ENCODE measurements around the gene RGL1.
"Not testable (repeated sequence)": the region's sequence is repeated elsewhere in the genome, so short reads cannot be mapped to it uniquely, and the experiment has no call there.

RGL1 gene

DNA sequence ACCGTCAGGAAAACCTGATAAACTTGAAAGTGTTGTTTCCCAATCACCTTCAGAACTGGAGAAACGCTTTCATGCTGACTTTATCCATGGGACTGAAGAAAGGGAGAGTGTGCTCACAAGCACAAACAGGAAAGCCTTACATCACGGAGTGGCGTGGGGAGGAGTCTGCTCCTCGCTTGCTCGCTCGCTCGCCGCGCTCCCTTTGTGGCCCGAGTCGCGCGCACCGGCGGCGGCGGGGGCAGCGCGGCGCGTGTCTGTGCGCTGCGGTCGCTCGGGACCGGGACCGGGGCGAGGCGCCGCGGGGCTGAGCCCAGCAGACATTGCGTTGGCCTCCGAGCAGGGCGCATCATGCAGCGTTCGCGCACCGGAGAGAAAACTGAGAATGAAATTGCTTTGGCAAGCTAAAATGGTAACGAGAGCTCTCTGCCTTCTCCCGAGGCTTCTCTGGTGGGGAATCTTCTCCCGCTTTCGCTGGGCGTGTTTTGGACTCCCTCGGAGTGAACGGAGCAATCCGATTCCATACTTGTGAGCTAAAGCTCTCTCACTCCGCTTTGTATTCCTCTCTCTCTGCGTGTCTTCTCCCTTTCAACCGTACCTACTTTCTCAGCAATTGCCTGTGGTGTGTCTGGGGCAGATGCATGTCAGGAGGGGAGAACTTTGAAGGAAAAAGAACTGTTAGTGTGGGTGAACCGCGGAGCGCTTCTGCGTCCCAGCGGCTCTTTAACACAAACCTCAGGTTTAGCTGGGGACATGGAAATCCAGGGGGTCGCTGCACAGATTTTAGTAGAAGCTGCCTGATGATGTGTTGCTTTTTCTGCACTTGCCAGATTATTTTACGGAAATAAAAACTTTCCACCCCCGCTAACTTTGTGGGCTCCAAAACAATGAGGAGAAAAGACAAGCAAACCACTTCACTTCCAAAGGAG, at the start of gene RGL1:
Gene RGL1, plus strand, starts transcription at position 205 of the 926 bp plus-strand sequence. Its CDS starts 178 bp downstream, at position 383.
- no peak for DNase-seq

DNA sequence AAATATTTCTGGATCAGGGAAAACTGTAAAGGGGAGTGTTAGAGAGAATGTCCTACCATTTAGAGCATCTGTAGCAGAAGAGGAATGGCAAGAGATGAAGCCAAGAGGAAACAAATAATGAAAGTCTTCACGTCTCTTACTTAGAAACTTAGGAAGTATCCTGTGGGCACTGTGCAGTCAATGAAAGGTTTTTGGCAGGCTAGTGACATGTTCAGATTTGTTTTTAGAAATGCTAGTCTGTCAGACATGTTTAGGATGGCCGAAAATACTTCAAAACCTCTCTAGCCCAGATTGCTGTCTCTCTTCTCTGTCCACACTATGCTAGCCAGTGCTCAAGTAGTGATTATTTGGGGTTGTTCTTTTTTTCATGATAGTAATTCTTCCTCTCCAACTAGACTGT, 48.6 kb upstream of the RGL1 start:
- no peak for DNase-seq

DNA sequence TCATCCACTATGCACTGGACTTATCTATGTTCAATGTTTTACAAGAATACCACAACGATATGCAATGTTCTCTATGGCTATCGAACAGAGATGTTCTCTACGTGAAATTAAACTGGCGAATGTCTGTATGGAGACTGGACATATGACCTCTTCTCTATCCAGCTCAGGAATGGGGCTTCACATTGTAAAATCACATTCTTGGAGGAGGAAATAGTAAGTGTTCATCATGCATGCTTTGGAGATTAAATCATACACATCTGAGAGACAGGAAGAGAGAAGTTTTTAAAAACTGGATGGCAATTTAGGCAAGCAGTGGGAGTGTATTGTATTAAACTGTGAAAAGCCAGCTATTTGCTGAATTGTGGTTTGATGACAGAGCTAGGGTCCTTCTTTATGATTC, 47.9 kb upstream of the RGL1 start:
- no peak for DNase-seq

DNA sequence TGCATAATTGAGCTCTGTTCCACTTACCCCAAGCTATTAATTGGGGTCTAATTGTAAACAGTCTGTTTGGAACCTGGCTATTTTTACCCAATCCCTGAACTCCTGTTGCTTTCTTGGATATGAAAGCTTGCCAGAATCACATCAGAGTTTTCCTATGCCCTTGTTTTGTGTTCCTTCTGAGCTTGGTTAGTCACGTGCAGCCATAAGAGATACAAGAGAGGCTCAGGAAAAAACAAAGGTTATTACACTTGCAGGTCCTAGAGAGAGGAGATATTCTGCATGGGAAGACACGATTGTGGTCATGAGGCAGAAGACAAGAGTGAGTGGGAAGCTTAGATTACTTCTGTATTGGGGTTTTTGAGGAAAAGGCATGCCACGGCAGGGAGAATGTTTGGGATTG, 46.0 kb upstream of the RGL1 start:
- no peak for DNase-seq

DNA sequence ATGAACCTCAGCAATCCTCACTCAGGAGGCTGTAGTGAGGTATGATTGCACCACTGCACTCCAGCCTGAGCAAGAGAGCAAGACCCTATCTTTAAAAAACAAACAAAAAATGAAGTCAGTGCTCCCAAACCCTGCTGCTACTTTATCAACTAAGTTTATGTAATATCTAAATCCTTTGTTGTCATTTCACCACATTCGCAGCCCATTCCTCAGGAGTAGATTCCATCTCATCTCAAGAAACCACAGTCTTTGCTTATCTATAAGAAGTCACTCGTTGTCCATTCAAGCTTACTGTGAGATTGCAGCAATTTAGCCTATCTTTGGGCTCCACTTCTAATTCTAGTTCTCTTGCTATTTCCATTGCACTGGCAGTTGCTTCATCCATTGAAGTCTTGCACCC, 44.3 kb upstream of the RGL1 start:
- DNase-seq, result no peak

DNA sequence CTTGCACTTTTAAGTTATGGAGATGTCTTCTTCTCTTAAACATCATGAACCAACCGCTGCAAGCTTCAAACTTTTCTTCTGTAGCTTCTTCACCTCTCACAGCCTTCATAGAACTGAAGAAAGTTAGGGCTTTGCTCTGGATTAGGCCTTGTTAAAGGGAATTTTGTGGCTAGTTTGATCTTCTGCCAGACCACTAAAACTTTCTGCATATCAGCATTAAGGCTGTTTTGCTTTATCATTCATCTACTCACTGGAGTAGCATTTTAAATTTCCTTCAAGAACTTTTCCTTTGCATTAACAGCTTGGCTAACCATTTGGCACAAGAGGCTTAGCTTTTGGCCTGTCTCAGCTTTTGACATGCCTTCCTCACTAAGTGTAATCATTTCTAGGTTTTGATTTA, 43.0 kb upstream of the RGL1 start:
- DNase-seq, result no peak

DNA sequence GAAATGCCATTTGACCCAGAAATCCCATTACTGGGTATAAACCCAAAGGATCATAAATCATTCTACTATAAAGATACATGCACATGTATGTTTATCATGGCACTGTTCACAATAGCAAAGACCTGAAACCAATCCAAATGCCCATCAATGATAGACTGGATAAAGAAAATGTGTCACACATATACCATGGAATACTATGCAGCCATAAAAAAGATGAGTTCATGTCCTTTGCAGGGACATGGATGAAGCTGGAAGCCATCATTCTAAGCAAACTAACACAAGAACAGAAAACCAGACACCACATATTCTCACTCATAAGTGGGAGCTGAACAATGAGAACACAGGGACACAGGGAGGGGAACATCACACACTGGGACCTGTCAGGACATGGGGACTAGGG, 42.1 kb upstream of the RGL1 start:
- not testable (repeated sequence) for DNase-seq

DNA sequence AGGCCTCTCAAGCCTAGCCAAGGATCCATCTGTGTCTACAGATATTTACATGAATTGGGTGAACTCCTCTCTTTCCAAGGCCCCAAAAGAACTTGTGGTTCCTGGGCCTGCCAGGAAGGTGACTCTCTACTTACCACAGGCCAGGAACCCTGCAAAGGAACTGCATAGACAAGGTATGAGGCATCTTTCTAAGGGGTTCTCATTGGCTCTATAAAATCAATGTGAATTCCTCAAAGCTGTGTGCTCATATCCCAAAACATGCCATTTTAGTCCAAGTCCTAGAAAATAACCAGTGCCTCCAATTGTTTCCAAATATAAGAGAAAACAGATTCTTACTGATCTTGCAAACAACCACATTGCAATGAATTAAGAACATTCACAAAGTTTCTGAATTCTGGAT, 39.9 kb upstream of the RGL1 start:
- no peak for DNase-seq

DNA sequence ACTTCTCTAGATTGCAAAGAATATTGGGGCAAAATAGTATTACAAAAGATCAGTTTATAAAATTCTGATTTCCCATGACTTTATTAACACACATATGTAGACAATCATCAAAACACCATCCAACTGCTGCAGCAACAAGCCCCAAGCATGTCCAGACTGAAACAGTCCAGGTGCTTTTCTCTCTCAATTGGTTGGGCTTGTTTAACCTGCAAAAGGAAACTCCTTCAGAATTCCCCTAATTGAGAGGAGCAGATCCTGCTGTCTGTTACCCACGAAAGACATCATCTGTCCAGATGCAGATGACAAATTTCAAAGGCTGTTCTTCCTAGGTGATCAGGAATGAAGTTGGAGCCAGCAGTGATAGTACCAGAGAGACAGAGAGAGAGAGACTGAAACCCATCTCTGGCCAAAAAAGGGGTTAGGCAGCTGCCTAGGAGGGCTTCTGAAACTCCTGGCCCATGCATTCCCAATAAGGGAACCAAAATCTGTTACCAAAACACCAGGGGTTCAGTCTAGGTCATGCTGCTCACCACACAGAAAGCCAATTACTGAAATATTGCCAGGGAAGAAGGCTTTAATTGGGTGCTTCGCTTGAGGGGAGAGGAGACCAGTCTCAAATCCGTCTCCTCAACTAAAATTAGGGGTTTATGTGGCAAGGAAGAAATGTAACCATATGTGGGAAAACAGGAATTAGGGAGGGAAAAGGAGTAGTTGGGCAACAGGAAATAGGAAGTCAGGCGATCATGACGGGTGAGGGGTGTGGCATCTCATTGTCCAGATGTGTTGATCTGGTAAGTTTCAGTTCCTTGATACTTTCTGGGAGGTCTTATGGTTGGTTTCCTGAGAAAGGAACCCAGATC, 34.7 kb upstream of the RGL1 start:
- DNase-seq, result no peak

DNA sequence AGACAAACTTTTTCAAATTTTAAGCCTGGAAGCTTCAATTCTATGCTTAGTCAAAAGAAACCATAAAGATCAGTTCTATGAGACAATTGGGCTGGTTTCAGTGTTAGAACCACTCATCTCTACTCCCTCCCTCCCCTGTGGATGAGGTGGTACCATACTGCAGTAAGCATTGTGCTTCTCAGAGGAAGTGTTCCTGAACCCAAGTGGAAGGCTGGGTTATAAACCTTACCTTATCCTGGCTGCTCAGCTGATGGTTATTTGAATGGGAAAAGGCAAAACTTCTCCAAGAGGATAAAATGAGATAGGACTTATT, 34.1 kb upstream of the RGL1 start:
- DNase-seq, result no peak

DNA sequence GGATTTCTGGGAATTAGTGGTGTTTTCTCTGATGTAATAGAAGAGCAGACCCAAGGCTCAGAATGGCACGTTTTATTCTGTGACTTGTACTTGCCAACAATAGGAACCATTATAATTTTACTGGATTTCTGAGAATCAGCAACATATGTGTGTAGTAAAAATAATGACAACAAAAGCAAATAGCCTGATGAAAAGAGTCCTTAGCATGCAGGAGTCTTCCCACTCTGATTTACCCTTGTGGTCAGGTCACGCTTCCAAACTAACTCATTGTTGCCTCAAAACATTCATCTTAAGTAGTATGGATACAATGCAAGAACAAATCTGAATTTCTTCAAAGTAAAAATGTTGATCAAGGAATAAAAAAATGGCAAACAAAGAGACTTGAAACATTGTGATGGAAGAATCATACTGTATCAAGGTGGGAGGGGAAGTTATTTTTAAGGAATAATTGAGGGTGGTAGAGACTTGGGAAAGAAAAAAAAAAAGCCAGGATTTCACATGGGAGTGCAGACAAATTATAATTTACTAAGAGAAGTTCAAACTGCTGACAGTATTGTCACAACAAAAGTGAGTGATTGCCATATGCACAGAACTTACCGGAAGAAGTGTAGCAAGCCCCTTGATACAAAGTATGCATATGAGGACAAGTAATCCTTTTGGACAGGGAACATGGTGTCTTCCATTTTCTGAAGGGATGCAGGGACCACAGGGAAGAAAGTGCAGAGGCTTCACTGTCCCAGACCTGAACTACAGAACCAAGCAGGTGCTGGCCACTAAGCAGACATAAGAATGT, 31.2 kb upstream of the RGL1 start:
- no peak for DNase-seq

DNA sequence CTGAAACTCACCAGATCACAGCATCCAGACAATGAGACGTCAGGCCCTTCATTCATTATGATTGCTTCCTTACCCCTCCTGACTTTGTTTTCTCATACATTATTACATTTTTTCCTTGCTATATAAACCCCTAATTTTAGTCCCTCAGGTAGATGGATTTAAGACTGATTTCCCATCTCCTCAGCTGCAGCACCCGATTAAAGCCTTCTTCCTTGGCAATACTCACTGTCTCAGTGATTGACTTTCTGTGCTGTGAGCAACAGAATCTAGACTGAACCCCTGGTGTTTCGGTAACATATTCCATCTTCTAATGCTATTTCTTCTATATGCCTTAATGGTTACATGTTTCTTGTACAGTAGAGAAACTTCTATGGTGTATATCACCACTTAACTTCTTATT, 30.0 kb upstream of the RGL1 start:
- DNase-seq, result no peak

DNA sequence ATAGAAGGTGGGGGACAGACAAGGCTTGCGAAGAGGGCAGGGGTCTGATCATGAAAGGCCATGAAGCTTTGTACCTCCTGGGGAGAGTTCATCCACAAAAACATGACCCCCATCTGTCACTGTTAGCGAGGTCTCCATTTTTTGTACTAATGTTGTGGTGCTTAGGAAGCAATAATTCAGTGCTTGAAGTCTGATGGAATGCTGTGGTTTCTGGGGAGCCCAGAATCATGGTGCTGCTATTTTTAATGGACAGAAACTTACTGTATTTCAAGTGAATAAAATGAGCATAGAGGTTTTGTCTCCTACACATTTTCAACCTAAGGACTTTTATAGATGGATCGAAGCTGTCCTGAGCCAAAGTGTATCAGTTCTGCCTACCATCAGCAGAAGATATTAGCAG, 28.2 kb upstream of the RGL1 start:
- no peak for DNase-seq

DNA sequence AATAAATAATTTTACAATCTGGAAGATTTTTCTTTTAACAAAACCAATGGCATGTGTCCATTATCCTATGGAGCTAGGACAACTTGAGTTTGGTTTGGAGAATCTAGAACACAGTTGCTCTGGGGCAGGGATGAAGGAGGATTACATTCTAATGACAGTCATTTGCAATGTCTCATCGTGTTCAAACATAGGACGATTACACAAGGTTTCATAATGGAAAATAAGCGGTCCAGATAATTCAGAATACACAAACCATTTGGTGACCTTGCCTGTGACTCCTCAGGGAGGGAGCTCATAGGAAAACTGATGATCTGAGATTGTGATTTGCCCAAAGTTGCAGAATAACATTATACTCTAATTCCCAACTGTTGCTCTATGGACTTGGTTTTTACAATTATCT, 27.6 kb upstream of the RGL1 start:
- DNase-seq, result no peak

DNA sequence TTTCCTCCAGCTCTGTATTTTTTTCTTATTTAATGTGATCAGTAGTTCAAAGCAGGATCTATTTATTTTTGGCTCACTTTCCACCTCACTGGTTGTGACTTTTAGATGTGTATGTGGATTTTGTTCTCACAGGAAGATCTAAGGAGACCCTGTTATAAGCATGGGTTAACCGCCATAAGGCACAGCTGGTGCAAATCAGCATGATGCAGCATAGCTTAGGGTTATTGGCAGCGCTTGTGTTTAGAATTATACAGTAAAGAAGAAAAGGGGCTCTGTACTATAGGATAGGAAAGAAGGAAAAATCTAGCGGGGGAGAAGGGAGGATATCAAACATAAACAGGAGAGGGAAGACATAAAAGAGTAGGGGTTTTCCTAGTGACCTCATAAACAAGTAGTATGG, 26.9 kb upstream of the RGL1 start:
- DNase-seq, result no peak

DNA sequence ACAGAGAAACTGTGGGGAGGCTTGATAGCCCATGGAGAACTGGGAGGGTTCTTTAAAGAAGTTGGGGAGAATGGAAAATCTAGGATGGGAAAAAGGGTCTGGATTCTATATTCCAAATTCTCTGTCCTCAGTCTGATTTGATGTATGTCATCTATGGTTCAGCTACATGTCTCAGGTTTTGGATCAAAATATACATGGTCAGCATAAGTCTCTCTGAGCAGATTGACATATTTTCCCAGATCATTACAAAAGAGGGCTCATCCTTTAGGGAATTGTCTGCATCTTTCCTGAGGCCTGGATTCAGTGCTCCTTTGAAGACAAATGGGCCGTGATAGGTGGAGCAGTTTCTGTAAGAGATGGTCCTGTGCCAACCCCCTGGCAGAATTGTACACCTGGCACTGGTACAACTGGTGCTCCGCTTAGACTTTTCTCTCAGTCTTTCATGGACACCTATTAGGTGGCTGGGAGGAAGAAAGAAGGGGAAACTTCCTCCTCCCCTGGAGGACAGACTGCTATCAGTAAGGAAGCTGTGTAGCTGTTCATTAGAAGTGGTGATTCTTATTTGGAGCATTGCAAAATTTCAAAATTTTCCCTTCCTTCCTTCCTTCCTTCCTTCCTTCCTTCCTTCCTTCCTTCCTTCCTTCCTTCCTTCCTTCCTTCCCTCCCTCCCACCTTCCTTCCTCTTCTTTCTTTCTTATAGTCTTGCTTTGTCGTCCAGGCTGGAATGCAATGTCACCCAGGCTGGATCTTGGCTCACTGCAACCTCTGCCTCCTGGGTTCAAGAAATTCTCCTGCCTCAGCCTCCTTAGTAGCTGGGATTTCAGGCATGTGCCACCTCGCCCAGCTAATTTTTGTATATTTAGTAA, 26.1 kb upstream of the RGL1 start:
- DNase-seq, result no peak

DNA sequence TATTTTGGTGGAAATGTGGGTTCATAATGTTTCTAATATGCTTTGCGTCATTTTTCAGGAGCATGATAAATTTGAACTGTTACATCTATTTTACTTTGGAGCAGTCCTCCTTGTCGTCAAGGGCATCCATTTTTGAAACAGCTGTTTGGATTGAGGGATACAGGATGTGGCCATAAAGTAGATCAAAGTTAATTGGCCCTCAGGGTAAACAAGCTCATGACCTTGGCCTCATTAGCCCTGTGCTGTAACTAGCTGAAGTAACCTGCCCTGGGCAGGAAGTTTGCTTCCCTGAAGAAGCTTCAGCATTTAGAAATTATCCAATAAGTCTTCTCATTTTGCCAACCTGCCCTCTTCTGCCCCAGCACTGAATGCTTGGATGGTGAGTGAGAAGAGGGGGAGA, 24.8 kb upstream of the RGL1 start:
- DNase-seq, result no peak

DNA sequence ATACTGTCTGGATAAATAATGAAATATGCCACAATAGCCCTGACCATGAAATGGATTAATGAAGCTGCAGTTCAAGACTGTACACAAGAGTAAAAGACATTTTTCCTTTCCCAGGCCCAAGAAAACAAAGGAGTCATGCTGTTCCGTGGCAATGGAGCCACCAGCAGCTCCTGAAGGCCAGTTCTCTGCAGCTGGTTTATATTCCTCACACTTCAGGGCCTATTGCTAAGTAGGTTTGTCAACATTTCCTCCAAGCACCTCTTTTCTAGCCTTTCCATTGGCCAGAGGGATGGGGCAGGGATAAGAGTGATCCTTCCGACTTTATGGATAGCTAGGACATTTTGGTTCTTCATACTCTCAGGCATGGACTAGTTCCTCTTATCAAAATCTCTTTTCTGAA, 24.2 kb upstream of the RGL1 start:
- DNase-seq, result no peak

DNA sequence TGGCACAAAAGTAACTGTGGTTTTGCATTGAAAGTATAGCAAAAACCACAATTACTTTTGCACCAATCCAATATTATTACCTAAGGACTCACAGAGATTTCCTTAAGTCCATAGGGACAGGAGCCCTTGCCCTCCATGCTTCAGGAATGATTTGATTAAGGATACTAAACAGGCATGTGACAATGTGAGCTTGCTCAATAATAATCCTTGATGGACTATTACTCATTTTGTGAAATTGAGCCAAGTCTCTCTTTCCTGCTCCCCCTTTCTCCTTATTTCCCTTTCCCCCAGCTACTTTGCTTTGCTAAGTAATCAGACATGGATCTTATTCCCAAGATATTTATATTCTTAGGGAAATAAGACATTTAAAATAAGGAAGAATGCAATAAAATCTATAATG, 21.6 kb upstream of the RGL1 start:
- no peak for DNase-seq

DNA sequence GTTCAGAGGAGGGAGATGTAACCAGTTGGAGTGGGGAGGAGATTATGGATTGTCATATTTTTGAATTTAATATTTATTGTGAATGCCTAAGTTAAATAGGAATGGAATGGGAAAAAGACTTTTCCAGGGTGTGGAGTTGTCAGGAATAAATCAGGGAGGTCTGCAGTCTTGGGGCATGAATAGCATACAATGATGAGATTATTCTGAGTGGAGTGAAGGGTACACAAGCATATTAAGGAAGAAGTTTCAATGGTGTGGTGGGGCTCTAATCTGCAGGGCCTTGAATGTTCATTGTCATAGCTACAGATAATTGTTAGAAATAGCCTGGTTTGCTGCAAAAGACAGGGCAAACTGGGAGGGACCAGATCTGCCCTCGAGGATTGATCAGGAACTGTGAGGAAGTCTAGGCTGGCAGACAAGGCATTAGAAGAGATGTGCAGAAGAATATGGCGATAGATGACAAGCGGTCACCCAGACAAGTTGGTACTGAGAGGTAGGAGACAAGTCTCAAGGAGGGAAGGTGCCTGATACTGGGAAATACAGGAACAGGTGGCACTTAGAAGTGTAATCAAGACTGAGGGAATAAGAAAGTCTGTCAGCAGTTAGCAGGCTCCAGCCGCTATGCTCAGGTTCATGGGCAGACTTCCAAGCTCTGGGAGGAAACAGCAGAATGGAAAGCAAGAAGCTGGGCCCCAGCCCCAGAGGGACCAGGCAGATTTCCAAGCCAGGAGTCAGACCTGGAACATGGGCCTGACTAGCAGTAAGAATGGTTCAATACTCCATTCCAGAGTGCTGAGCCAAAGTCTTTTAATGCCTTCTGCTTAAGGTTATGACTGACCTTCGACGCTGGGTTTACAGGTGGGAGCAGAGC, 20.9 kb upstream of the RGL1 start:
- DNase-seq, result no peak

DNA sequence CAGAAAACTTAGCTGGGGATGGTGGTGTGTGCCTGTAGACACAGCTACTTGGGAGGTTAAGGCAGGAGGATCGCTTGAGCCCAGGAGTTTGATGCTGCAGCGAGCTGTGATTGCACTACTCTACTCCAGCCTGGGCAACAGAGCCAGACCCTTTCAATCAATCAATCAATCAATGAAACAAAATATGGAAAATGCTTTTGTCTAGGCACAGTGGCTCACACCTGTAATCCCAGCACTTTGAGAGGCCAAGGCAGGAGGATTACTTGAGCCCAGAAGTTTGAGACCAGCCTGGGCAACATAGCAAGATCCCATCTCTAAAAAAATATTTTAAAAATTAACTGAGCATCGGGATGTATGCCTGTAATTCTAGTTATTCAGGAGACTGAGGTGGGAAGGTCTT, 19.0 kb upstream of the RGL1 start:
- DNase-seq, result not testable (repeated sequence)
